HepG2 (cell line): ENCODE measurements around the gene CIAO2A. TPM values are rescaled to one million over a fixed set of nuclear protein-coding genes. Genes with fewer than 3 reads are reported as not detected.

Experiments used
- CBX1 ChIP-seq: IDR thresholded peaks from one replicate; pipeline ENCODE4 v1.6.1; 2016; ENCODE audit warnings: antibody characterized with exemption, low read depth
- CREBL2 ChIP-seq: sonication (generic); formaldehyde crosslinking; IDR thresholded peaks from 2 replicates; pipeline ENCODE4 v1.8.1; 2023; ENCODE audit warnings: missing genetic modification reagents, mild to moderate bottlenecking, borderline replicate concordance
- FOXK1 ChIP-seq: sonication (generic); formaldehyde crosslinking; IDR thresholded peaks from 2 replicates; pipeline ENCODE4 v1.4.0; 2020; ENCODE audit warnings: low read depth, missing genetic modification reagents, borderline replicate concordance
- GTF2F1 ChIP-seq: fragments of 150-350 bp; IDR thresholded peaks from 2 replicates; pipeline ENCODE4 v1.6.1; 2014; ENCODE audit warnings: low read length
- GZF1 ChIP-seq: sonication (generic); formaldehyde crosslinking; IDR thresholded peaks from 2 replicates; pipeline ENCODE4 v1.5.1; 2020; ENCODE audit warnings: mild to moderate bottlenecking, missing genetic modification reagents
- MAFF ChIP-seq: IDR thresholded peaks from 2 replicates; pipeline ENCODE4 v1.6.1; 2011; ENCODE audit warnings: low read depth, low read length, improper control_type of control experiment
- PHF20 ChIP-seq: sonication (generic); formaldehyde crosslinking; IDR thresholded peaks from 2 replicates; pipeline ENCODE4 v1.5.0; 2020; ENCODE audit warnings: mild to moderate bottlenecking, missing genetic modification reagents
- PREB ChIP-seq: sonication (generic); formaldehyde crosslinking; IDR thresholded peaks from 2 replicates; pipeline ENCODE4 v1.4.0; 2020; ENCODE audit warnings: missing genetic modification reagents
- RXRB ChIP-seq: IDR thresholded peaks from 2 replicates; pipeline ENCODE4 v1.6.1; 2016; ENCODE audit warnings: borderline replicate concordance, missing genetic modification reagents, missing compliant biosample characterization
- SOX5 ChIP-seq: IDR thresholded peaks from 2 replicates; pipeline ENCODE4 v1.6.1; 2016; ENCODE audit warnings: borderline replicate concordance
- TOE1 ChIP-seq: sonication (generic); formaldehyde crosslinking; IDR thresholded peaks from 2 replicates; pipeline ENCODE4 v1.4.0; 2020; ENCODE audit warnings: mild to moderate bottlenecking, missing genetic modification reagents
- TRAFD1 ChIP-seq: sonication (generic); formaldehyde crosslinking; IDR thresholded peaks from 2 replicates; pipeline ENCODE4 v1.5.1; 2020; ENCODE audit warnings: missing genetic modification reagents, mild to moderate bottlenecking, borderline replicate concordance
- ZBTB21 ChIP-seq: sonication (generic); formaldehyde crosslinking; IDR thresholded peaks from 2 replicates; pipeline ENCODE4 v1.4.0; 2020; ENCODE audit warnings: missing genetic modification reagents
- ZNF556 ChIP-seq: sonication (generic); formaldehyde crosslinking; IDR thresholded peaks from 2 replicates; pipeline ENCODE4 v1.4.0; 2020; ENCODE audit warnings: mild to moderate bottlenecking, missing genetic modification reagents, borderline replicate concordance
- ZSCAN22 ChIP-seq: sonication (generic); formaldehyde crosslinking; IDR thresholded peaks from 2 replicates; pipeline ENCODE4 v1.4.0; 2020; ENCODE audit warnings: mild to moderate bottlenecking, missing genetic modification reagents
- polyA plus RNA-seq, 8 experiments: library from polyadenylated mRNA; depleted of rRNA in 3 of 8; stranded (reverse) in 7 of 8; unstranded in 1 of 8; fragments of >200 nt; fragmentation: Illumina TruSeq in 4 of 8; extraction: Trizol in 4 of 8; gene quantifications; 2 replicates each; pipeline versions ENCODE4 v1.2.1 to v1.2.3, GENCODE V29; 2011 to 2016; ENCODE audit warnings: low read depth in 4 of 8, missing spikeins in 1 of 8, mixed read lengths in 1 of 8; ENCODE audit not compliant: insufficient read depth in 1 of 8
- total RNA-seq, 5 experiments: library from RNA; depleted of rRNA; stranded (reverse); fragments of >200 nt; fragmentation: Illumina TruSeq; extraction: Trizol; gene quantifications; 2 replicates each; pipeline ENCODE4 v1.2.3, GENCODE V29; 2016; ENCODE audit warnings: low read depth in 1 of 5
- TF ChIP-seq, protein P1 (sequence below): sonication (generic); formaldehyde crosslinking; conservative IDR thresholded peaks from 2 replicates; pipeline ENCODE4 v1.8.0; 2022; ENCODE audit warnings: low read depth, missing genetic modification reagents
- TF ChIP-seq, protein P2 (sequence below): sonication (generic); formaldehyde crosslinking; IDR thresholded peaks from 2 replicates; pipeline ENCODE4 v1.5.0; 2020; ENCODE audit warnings: missing genetic modification reagents
- TF ChIP-seq, protein P3 (sequence below): sonication (generic); formaldehyde crosslinking; IDR thresholded peaks from 2 replicates; pipeline ENCODE4 v1.4.0; 2020; ENCODE audit warnings: mild to moderate bottlenecking, low read depth, missing genetic modification reagents
- TF ChIP-seq, protein P4 (sequence below): sonication (generic); formaldehyde crosslinking; IDR thresholded peaks from 2 replicates; pipeline ENCODE4 v1.8.0; 2022; ENCODE audit warnings: mild to moderate bottlenecking, missing genetic modification reagents, moderate library complexity

Gene CIAO2A
- total and polyA plus RNA-seq, 2 of the 13 experiments (the other 11 are each of a cell fraction or from before 2014, with no cell fraction given) = 83.0 to 100 TPM

- TF ChIP-seq MAFF (peak; percentile 67; the same call in 1 of the 2 replicates), ZNF556 (CRISPR knock-in tag) (0 out of 2 replicates have a peak, but pooled peaks have one; percentile 24), FOXK1 (CRISPR knock-in tag) (peak; percentile 93; the same call in 1 of the 2 replicates), GZF1 (CRISPR knock-in tag) (peak; percentile 69; the same call in 1 of the 2 replicates), ZBTB21 (CRISPR knock-in tag) (peak; percentile 98), CREBL2 (no peak), TRAFD1 (CRISPR knock-in tag) (no peak), RXRB (CRISPR knock-in tag) (no peak), CBX1 (no peak), GTF2F1 (no peak), ZSCAN22 (no peak), SOX5 (peak; percentile 27; the same call in 1 of the 2 replicates), PREB (CRISPR knock-in tag) (0 out of 2 replicates have a peak, but pooled peaks have one; percentile 2), PHF20 (peak; percentile 59), TOE1 (CRISPR knock-in tag) (no peak)
- TF ChIP-seq, protein P1, sequence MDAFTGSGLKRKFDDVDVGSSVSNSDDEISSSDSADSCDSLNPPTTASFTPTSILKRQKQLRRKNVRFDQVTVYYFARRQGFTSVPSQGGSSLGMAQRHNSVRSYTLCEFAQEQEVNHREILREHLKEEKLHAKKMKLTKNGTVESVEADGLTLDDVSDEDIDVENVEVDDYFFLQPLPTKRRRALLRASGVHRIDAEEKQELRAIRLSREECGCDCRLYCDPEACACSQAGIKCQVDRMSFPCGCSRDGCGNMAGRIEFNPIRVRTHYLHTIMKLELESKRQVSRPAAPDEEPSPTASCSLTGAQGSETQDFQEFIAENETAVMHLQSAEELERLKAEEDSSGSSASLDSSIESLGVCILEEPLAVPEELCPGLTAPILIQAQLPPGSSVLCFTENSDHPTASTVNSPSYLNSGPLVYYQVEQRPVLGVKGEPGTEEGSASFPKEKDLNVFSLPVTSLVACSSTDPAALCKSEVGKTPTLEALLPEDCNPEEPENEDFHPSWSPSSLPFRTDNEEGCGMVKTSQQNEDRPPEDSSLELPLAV = no peak
- TF ChIP-seq, protein P2, sequence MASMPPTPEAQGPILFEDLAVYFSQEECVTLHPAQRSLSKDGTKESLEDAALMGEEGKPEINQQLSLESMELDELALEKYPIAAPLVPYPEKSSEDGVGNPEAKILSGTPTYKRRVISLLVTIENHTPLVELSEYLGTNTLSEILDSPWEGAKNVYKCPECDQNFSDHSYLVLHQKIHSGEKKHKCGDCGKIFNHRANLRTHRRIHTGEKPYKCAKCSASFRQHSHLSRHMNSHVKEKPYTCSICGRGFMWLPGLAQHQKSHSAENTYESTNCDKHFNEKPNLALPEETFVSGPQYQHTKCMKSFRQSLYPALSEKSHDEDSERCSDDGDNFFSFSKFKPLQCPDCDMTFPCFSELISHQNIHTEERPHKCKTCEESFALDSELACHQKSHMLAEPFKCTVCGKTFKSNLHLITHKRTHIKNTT (CRISPR knock-in tag) = no peak
- TF ChIP-seq, protein P3, sequence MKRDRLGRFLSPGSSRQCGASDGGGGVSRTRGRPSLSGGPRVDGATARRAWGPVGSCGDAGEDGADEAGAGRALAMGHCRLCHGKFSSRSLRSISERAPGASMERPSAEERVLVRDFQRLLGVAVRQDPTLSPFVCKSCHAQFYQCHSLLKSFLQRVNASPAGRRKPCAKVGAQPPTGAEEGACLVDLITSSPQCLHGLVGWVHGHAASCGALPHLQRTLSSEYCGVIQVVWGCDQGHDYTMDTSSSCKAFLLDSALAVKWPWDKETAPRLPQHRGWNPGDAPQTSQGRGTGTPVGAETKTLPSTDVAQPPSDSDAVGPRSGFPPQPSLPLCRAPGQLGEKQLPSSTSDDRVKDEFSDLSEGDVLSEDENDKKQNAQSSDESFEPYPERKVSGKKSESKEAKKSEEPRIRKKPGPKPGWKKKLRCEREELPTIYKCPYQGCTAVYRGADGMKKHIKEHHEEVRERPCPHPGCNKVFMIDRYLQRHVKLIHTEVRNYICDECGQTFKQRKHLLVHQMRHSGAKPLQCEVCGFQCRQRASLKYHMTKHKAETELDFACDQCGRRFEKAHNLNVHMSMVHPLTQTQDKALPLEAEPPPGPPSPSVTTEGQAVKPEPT (CRISPR knock-in tag) = no peak
- TF ChIP-seq, protein P4, sequence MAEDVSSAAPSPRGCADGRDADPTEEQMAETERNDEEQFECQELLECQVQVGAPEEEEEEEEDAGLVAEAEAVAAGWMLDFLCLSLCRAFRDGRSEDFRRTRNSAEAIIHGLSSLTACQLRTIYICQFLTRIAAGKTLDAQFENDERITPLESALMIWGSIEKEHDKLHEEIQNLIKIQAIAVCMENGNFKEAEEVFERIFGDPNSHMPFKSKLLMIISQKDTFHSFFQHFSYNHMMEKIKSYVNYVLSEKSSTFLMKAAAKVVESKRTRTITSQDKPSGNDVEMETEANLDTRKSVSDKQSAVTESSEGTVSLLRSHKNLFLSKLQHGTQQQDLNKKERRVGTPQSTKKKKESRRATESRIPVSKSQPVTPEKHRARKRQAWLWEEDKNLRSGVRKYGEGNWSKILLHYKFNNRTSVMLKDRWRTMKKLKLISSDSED (CRISPR knock-in tag) = no peak
Measured at GRCh38 chr15:64093627-64094417, at the start of gene CIAO2A (continued).
